ENCODE data around the gene FMNL1.

Gene FMNL1

DNA sequence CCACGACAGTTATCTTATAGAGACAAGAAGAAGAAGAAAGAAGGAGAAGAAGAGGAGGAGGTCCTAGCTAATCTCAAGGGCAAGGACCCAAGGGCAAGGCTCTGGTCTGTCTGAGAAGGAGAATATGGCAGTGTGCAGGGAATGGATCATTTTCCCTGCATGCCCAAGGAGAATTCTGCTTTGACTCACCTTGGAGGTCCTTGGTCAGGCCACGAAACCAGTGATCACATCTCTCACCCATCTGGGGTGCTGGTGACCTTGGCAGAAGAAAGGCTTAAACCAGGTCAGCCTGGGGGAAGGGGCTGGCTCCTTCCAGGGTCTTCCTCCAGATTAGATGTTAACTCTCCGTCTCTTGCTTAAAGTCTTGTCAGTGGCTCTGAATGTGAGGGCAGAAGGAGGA lies 1.6 kb upstream of the FMNL1 start:
- no peak overlapping the region for H3K4me3 ChIP-seq
- H3K27ac ChIP-seq: no peak overlapping the region
- H3K9me3 ChIP-seq (ENCODE audit: low read depth, low read length): no peaks in the 10 kb centered on the region
- no peaks in the 10 kb centered on the region for H3K36me3 ChIP-seq (ENCODE audit: insufficient read depth, low read length)
- no peak for DNase-seq (ENCODE audit: low read depth, low spot score)
- H3K9ac ChIP-seq (ENCODE audit: insufficient read length): no peak overlapping the region
- TF ChIP-seq POLR2AphosphoS5 (IDR thresholded peaks at IDR 0.05; ENCODE audit: borderline replicate concordance, low read depth, low read length) (no peak), EZH2 (IDR thresholded peaks at IDR 0.05) (no peak), FOXP2 (optimal IDR thresholded peaks at IDR 0.05; ENCODE audit: control extremely low read depth, extremely low read length, insufficient read depth) (no peak)

DNA sequence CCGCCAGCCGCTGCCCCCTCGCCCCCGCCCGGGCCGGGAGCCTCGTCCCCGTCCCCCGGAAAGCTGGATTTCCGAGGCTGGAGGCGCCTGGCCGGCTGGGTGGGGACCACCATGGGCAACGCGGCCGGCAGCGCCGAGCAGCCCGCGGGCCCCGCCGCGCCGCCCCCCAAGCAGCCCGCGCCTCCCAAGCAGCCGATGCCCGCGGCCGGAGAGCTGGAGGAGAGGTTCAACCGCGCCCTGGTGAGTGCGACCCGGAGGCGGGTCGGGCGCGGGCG lies 266 bp downstream of the FMNL1 start:
- no peak overlapping the region for H3K9ac ChIP-seq (ENCODE audit: insufficient read length)

DNA sequence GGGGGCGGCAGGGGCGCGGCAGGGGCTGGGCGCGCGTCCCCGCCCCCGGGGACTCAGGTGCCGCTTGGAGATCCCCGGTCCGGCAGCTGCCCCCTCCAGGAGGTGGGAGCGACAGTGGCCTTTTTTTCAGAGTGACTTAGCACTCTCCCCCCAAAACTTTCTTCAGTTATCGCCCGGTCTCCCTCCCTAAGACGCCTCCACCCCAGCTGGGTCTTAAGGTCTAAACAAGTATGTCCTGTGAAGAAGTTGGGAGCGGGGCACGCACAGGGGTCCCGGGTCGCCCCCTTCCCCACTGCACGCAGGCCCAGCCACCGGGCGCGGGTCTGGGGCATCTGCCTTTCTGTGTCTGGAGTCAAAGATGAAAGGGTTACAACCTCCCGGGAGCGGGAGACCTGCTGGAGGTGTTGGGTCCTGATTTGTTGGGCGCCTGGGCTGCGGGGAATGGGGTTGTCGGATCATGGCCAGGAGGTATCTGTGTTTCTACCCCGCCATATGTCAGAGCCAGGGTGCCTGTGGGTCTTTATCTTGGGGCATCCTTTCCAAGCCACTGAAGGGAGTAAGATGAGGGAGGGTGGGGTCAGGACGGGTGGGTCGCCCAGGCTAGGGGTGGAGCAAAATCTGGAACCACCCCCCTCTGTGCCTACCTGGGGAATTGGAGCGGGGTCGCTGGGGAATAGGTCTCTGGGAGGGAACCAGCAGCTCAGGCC lies 757 bp downstream of the FMNL1 start:
- H3K4me3 ChIP-seq: peak overlapping the region; percentile 76
- DNase-seq (ENCODE audit: low read depth, low spot score): no peak
- TF ChIP-seq EZH2 (IDR thresholded peaks at IDR 0.05) (no peak), POLR2AphosphoS5 (IDR thresholded peaks at IDR 0.05; ENCODE audit: borderline replicate concordance, low read depth, low read length) (no peak), FOXP2 (optimal IDR thresholded peaks at IDR 0.05; ENCODE audit: control extremely low read depth, extremely low read length, insufficient read depth) (no peak)
- no peak overlapping the region for H3K27ac ChIP-seq
- H3K9ac ChIP-seq (ENCODE audit: insufficient read length): no peak overlapping the region
- no peaks in the 10 kb centered on the region for H3K36me3 ChIP-seq (ENCODE audit: insufficient read depth, low read length)
- H3K9me3 ChIP-seq (ENCODE audit: low read depth, low read length): no peaks in the 10 kb centered on the region

More for the DNA sequence above, 266 bp downstream of the FMNL1 start:
- H3K9me3 ChIP-seq (ENCODE audit: low read depth, low read length): no peaks in the 10 kb centered on the region
- H3K27ac ChIP-seq: no peak overlapping the region
- TF ChIP-seq POLR2AphosphoS5 (IDR thresholded peaks at IDR 0.05; ENCODE audit: borderline replicate concordance, low read depth, low read length) (no peak), EZH2 (IDR thresholded peaks at IDR 0.05) (no peak), FOXP2 (optimal IDR thresholded peaks at IDR 0.05; ENCODE audit: control extremely low read depth, extremely low read length, insufficient read depth) (no peak)
- no peaks in the 10 kb centered on the region for H3K36me3 ChIP-seq (ENCODE audit: insufficient read depth, low read length)
- peak overlapping the region; percentile 76 for H3K4me3 ChIP-seq
- DNase-seq (ENCODE audit: low read depth, low spot score): no peak

DNA sequence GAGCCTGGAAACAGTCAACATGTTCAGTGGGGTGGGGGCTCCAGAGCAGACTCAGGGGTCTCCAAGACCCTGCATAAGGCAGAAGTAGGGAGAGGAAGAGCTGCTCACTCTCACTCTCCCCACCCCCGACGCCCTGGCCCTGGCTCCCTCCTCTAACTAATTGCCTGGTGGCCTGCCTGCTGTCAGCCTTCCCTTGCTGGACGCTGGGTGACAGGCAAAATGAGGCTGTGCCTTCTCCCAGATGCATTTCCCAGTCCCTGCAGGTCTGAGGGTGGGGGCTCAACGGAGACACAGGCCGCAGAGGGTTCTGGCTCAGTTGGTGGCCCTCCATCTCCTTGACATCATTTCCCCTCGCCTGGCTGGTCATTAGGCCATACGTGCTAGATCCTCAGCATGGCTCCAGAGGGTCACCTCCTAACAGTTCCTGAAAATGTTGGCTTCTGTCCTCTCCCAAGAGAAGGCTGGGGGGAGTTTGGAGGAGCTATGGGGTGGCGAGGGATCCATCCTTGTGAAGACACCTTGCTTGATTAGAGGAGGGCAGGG lies 1.4 kb downstream of the FMNL1 start:
- Histone ChIP-seq H3K27ac (no peak overlapping the region), H3K36me3 (ENCODE audit: insufficient read depth, low read length) (no peaks in the 10 kb centered on the region), H3K9ac (ENCODE audit: insufficient read length) (no peak overlapping the region), H3K4me3 (peak overlapping the region; percentile 76), H3K9me3 (ENCODE audit: low read depth, low read length) (no peaks in the 10 kb centered on the region)
- no peak for DNase-seq (ENCODE audit: low read depth, low spot score)
- no peak for TF ChIP-seq POLR2AphosphoS5 (IDR thresholded peaks at IDR 0.05; ENCODE audit: borderline replicate concordance, low read depth, low read length)
- no peak for TF ChIP-seq EZH2 (IDR thresholded peaks at IDR 0.05)
- TF ChIP-seq FOXP2 (optimal IDR thresholded peaks at IDR 0.05; ENCODE audit: control extremely low read depth, extremely low read length, insufficient read depth): no peak

DNA sequence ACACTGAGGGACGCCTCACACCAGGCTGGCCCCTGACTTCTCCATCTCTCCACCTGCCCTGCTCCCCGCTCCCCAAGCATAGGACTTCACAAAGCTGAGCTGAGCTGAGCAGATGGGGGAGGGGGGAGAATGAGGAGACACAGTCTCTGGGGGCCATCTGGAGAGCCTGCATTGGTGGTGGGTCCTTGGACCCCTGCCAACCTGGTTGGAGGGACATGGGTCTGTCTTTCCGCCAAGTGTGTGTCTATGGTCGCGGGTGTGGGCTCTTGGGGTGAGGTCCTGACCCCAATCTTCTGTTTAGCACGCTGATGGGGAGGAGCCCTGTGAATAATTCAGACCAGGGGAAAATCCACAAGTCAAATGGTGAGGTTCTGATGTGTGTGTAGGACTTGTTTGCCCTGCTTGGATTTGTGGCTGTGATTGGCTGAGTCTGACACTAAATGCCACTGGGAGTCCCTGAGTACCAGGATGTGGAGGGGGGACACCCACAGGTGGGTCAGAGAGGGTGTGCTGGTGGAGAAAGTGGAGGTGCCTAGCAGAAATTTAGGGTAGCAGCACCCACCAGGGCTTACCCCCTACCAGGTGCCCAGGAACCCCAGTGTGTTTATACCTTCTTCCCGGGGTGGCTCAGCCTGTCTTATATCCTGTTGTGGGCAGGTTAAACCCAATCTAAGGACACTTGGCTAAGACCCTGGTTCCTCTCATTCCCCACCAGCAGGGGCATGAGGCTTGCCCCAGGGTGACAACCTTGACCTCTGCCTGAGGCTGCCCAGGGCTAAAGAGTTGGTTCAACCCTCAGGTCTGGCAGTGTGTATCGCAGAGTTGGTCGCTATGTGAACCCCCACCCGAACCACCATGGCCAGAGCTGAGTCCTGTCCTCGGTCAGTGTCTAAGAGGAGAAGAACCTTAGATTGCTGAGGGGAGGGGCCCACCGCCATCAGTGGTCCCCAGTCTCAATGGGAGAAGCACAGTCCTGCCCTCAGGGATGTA lies 2.1 kb downstream of the FMNL1 start:
- Histone ChIP-seq H3K4me3 (peak overlapping the region; percentile 76; the same call in 1 of the 2 replicates), H3K9me3 (ENCODE audit: low read depth, low read length) (no peaks in the 10 kb centered on the region), H3K36me3 (ENCODE audit: insufficient read depth, low read length) (no peaks in the 10 kb centered on the region), H3K9ac (ENCODE audit: insufficient read length) (no peak overlapping the region), H3K27ac (no peak overlapping the region)
- no peak for DNase-seq (ENCODE audit: low read depth, low spot score)
- no peak for TF ChIP-seq FOXP2 (optimal IDR thresholded peaks at IDR 0.05; ENCODE audit: control extremely low read depth, extremely low read length, insufficient read depth)

DNA sequence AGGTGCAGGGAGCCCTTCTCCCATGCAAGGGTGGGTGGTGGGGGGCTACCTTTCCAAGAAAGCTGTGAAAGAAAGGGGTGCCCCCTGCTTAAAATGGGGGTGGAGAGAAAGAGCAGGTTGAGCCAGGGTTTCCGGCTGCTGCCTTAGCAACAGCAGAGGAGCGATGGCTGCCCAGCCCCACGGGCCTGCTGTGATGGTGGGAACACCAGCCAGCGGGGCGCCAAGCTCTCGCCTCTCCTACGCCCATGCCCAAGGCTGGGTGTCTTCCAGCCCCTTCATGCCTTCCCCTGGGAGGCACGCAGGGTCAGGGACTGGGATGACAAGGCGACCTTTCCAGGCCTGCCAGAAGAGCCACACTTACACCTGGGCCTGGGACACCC lies 3.0 kb downstream of the FMNL1 start:
- no peak for TF ChIP-seq POLR2AphosphoS5 (IDR thresholded peaks at IDR 0.05; ENCODE audit: borderline replicate concordance, low read depth, low read length)
- no peak for TF ChIP-seq FOXP2 (optimal IDR thresholded peaks at IDR 0.05; ENCODE audit: control extremely low read depth, extremely low read length, insufficient read depth)
- TF ChIP-seq EZH2 (IDR thresholded peaks at IDR 0.05): no peak
- no peaks in the 10 kb centered on the region for H3K9me3 ChIP-seq (ENCODE audit: low read depth, low read length)

DNA sequence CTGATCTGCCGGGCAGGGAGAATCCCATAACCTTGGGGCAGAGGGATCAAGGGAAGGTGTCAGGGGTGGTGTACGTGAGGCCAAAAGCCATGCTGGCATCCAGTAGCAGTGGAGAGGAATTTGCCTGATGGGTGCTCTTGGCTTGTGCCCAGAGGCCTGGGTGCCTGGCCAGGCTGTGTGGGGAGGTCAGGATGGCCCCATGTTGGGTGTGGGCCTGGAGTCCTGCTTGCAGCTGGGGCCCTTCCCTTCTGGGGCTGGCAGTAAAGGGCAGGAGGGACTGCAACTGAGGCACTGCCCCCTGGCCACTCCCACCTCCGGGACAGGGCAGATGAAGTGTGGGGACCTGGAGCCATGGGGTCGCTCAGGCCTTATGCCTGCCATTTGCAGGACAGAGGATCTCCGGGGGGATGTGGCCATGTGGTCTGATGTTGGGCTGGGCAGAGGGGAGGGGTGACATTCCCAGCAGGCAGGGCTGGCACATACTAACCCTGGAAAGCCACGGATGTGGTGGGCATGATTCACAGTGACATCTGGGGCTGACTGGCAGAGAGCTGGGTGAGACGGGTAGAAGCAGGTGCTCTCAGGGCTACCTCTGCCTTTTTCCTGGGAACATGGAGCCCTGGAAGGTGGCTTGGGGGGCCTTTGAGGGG lies 3.5 kb downstream of the FMNL1 start:
- no peak for DNase-seq (ENCODE audit: low read depth, low spot score)
- no peak overlapping the region for H3K9ac ChIP-seq (ENCODE audit: insufficient read length)
- no peak for TF ChIP-seq EZH2 (IDR thresholded peaks at IDR 0.05)
- no peak for TF ChIP-seq POLR2AphosphoS5 (IDR thresholded peaks at IDR 0.05; ENCODE audit: borderline replicate concordance, low read depth, low read length)
- TF ChIP-seq FOXP2 (optimal IDR thresholded peaks at IDR 0.05; ENCODE audit: control extremely low read depth, extremely low read length, insufficient read depth): no peak
- no peaks in the 10 kb centered on the region for H3K9me3 ChIP-seq (ENCODE audit: low read depth, low read length)
- no peaks in the 10 kb centered on the region for H3K36me3 ChIP-seq (ENCODE audit: insufficient read depth, low read length)
- no peak overlapping the region for H3K27ac ChIP-seq
- H3K4me3 ChIP-seq: no peak overlapping the region

More for the DNA sequence above, 3.0 kb downstream of the FMNL1 start:
- no peaks in the 10 kb centered on the region for H3K36me3 ChIP-seq (ENCODE audit: insufficient read depth, low read length)
- no peak for DNase-seq (ENCODE audit: low read depth, low spot score)
- H3K4me3 ChIP-seq: no peak overlapping the region
- H3K9ac ChIP-seq (ENCODE audit: insufficient read length): no peak overlapping the region
- H3K27ac ChIP-seq: no peak overlapping the region

DNA sequence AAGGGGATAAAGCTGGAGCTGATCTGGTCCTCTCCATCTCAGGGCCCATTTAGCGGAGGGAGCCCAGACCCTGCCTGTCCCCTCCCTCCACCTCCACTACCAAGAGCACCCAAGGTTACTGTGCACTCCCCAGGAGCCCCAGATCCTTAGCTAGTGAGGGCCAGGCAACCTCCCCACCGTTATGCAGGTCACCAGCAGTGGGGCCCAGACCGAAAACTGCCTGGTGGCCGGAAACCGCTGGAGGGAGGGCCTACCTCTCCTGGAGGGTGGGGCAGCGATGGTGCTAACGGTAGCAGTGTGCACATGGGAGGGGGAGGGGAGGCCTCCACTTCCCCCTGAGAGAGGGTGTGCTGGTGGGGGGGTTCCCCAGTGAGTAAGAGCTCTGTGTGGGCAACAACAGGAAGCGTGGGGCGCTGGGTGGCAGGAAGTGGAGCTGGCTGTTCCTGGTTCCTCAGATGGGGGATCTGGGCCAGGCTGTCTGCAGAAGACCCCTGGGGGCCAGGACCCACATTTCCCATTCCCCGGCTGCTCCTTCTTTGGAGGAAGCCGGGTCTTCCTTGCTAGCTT lies 4.4 kb downstream of the FMNL1 start:
- Histone ChIP-seq H3K27ac (peak overlapping the region; percentile 69), H3K4me3 (no peak overlapping the region)
- no peak for DNase-seq (ENCODE audit: low read depth, low spot score)

More for the DNA sequence above, 4.4 kb downstream of the FMNL1 start:
- no peak overlapping the region for H3K9ac ChIP-seq (ENCODE audit: insufficient read length)
- no peaks in the 10 kb centered on the region for H3K36me3 ChIP-seq (ENCODE audit: insufficient read depth, low read length)
- H3K9me3 ChIP-seq (ENCODE audit: low read depth, low read length): no peaks in the 10 kb centered on the region
- TF ChIP-seq POLR2AphosphoS5 (IDR thresholded peaks at IDR 0.05; ENCODE audit: borderline replicate concordance, low read depth, low read length) (no peak), FOXP2 (optimal IDR thresholded peaks at IDR 0.05; ENCODE audit: control extremely low read depth, extremely low read length, insufficient read depth) (no peak), EZH2 (IDR thresholded peaks at IDR 0.05) (no peak)
